Subcutaneous adipose tissue (tissue), 4 donors: Measurements from ENCODE around the gene SNAPC1. TPM values are rescaled to one million over a fixed set of nuclear protein-coding genes. Genes with fewer than 3 reads are reported as not detected.

ENCODE experiments used
- total RNA-seq, 4 donors: library from RNA; depleted of rRNA; stranded (reverse); fragments of >200 nt; gene quantifications; one replicate each; pipeline ENCODE4 v1.1.0, GENCODE V29; 2016
- TF ChIP-seq, protein P1 (sequence below): fragments of 450-650 bp; IDR thresholded peaks from one replicate; pipeline ENCODE4 v1.5.1; 2016; ENCODE audit warnings: low read depth, mild to moderate bottlenecking, control low read depth, antibody characterized with exemption, moderate library complexity

The SNAPC1 gene
- total RNA-seq, 4 donors from 2014 or later = 5.9 to 9.9 (median 8.6) TPM

GRCh38 chr14:61720741-61721140 is 41.5 kb upstream of the SNAPC1 start:
- TF ChIP-seq, protein P1, sequence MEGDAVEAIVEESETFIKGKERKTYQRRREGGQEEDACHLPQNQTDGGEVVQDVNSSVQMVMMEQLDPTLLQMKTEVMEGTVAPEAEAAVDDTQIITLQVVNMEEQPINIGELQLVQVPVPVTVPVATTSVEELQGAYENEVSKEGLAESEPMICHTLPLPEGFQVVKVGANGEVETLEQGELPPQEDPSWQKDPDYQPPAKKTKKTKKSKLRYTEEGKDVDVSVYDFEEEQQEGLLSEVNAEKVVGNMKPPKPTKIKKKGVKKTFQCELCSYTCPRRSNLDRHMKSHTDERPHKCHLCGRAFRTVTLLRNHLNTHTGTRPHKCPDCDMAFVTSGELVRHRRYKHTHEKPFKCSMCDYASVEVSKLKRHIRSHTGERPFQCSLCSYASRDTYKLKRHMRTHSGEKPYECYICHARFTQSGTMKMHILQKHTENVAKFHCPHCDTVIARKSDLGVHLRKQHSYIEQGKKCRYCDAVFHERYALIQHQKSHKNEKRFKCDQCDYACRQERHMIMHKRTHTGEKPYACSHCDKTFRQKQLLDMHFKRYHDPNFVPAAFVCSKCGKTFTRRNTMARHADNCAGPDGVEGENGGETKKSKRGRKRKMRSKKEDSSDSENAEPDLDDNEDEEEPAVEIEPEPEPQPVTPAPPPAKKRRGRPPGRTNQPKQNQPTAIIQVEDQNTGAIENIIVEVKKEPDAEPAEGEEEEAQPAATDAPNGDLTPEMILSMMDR = no peak

DNA sequence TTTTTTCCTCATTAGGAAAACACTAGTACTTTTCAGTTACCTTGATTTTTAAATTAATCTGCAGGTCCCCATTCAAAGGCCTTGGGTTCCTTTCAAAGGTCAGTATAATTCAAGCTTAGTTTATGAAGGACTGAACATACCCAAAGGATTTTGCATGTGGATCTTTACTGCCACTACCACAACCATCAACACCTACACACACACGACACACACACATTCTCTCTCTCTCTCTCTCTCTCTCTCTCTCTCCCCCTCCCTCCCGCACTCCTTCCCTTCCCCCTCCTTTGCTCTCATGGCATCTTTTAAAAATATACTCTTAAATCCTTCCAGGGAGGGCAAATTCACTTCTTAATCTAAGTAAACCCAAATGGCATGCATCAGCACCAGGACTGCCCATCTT is 38.1 kb upstream of the SNAPC1 start:
- TF ChIP-seq, protein P1 = no peak

GRCh38 chr14:61726778-61727658 is 35.2 kb upstream of the SNAPC1 start:
- TF ChIP-seq, protein P1 = no peak

DNA sequence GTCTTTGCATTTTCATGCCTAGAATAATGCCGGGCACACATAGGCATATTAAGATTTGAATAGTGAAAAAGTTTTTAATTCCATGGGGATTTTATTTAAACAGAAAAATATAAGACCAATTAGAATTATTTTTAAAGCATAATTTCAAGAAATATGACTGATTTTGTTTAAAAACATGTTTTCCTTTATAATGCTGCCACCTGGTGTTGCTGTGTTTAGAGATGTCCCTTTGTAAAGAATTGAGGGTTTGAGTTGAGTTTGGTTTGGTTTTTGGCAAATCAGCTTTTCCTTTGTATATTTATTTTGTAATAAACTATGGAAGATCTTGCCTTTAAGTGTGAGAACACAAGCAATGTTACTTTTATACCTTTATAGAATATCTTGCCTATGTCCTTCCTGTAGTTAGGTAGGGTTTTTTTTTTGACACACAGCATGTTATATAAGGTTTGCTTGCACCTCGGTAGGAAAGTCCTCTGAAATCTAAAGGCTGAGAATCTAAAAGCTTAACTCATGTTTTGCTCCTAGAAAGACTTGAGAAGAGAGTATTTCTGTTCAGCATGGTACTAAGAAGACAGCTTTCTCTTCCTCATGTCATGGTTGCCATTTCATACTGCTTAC is 31.4 kb upstream of the SNAPC1 start:
- TF ChIP-seq, protein P1 = no peak

GRCh38 chr14:61733972-61734371 is 28.2 kb upstream of the SNAPC1 start:
- TF ChIP-seq, protein P1 = no peak

DNA sequence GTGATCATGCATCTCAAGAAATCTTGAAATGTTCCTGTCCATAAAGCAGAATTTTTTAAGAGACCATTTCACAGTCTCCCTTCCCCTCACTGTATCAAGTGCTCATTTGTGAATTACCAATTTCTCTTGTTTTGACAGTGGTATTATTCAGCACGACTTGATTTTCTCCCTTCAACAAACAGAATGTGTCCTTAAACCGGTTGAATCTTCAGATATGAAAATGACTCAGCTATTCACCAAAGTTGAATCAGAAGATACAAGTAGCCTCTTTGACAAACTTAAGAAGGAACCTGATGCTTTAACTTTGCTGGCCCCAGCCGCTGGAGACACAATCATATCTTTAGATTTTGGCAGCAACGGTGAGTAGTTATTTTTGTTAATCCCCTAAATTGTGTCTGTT is 25.5 kb upstream of the SNAPC1 start:
- TF ChIP-seq, protein P1 = no peak

DNA sequence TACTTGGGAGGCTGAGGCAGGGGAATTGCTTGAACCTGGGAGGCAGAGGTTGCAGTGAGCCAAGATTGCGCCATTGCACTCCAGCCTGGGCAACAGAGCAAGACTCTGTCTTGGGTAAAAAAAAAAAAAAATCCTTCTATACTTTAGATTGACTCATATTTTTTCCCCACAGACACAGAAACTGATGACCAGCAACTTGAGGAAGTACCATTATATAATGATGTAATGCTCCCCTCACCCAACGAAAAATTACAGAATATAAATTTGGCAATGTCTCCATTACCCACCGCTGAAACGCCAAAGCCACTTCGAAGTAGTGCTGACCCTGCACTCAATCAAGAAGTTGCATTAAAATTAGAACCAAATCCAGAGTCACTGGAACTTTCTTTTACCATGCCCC is 24.3 kb upstream of the SNAPC1 start:
- TF ChIP-seq, protein P1 = no peak
